HepG2 (cell line): ENCODE results near the gene LRRC51. TPM values are rescaled to one million over a fixed set of nuclear protein-coding genes. Genes with fewer than 3 reads are reported as not detected.

Experiments
- AKAP8 ChIP-seq: sonication (generic); formaldehyde crosslinking; IDR thresholded peaks from 2 replicates; pipeline ENCODE4 v1.5.1; 2020; ENCODE audit warnings: mild to moderate bottlenecking, missing genetic modification reagents
- ATRX ChIP-seq: sonication (generic); formaldehyde crosslinking; IDR thresholded peaks from 2 replicates; pipeline ENCODE4 v1.4.0; 2020; ENCODE audit warnings: missing genetic modification reagents, borderline replicate concordance
- CBX5 ChIP-seq: sonication (generic); formaldehyde crosslinking; IDR thresholded peaks from 2 replicates; pipeline ENCODE4 v1.4.0; 2020; ENCODE audit warnings: missing genetic modification reagents, borderline replicate concordance
- FOSL2 ChIP-seq: sonication (generic); formaldehyde crosslinking; IDR thresholded peaks from 2 replicates; pipeline ENCODE4 v1.4.0; 2020; ENCODE audit warnings: missing genetic modification reagents
- FOXK2 ChIP-seq: fragments of 450-650 bp; IDR thresholded peaks from 2 replicates; pipeline ENCODE4 v1.6.1; 2016
- FOXP4 ChIP-seq: sonication (generic); formaldehyde crosslinking; IDR thresholded peaks from 2 replicates; pipeline ENCODE4 v1.4.0; 2020; ENCODE audit warnings: missing genetic modification reagents
- MAZ ChIP-seq, 2 experiments: sonication (generic) in 1 of 2; formaldehyde crosslinking in 1 of 2; IDR thresholded peaks; 2 replicates each; pipeline versions ENCODE4 v1.5.0 to v1.6.1; 2012 to 2020; ENCODE audit warnings: low read depth in 2 of 2, mild to moderate bottlenecking in 2 of 2, borderline replicate concordance in 1 of 2, improper control_type of control experiment in 1 of 2, low read length in 1 of 2, missing genetic modification reagents in 1 of 2, moderate library complexity in 1 of 2
- MIER3 ChIP-seq: IDR thresholded peaks from 2 replicates; pipeline ENCODE4 v1.6.1; 2016; ENCODE audit warnings: missing compliant biosample characterization, borderline replicate concordance
- MTF2 ChIP-seq: sonication (generic); formaldehyde crosslinking; IDR thresholded peaks from 2 replicates; pipeline ENCODE4 v1.5.0; 2020; ENCODE audit warnings: missing genetic modification reagents, borderline replicate concordance
- NFYC ChIP-seq: IDR thresholded peaks from 2 replicates; pipeline ENCODE4 v1.6.1; 2016; ENCODE audit warnings: missing genetic modification reagents, missing compliant biosample characterization
- PAX8 ChIP-seq: sonication (generic); formaldehyde crosslinking; IDR thresholded peaks from 2 replicates; pipeline ENCODE4 v1.8.0; 2022; ENCODE audit warnings: mild to moderate bottlenecking, missing genetic modification reagents, borderline replicate concordance
- PLRG1 ChIP-seq: fragments of 450-650 bp; conservative IDR thresholded peaks from 2 replicates; pipeline ENCODE4 v1.6.1; 2016
- REL ChIP-seq: sonication (generic); formaldehyde crosslinking; conservative IDR thresholded peaks from 2 replicates; pipeline ENCODE4 v1.8.0; 2022; ENCODE audit warnings: mild to moderate bottlenecking, missing genetic modification reagents, moderate library complexity
- SAFB2 ChIP-seq: sonication (generic); formaldehyde crosslinking; IDR thresholded peaks from 2 replicates; pipeline ENCODE4 v1.5.1; 2020; ENCODE audit warnings: missing genetic modification reagents, low read depth, mild to moderate bottlenecking, borderline replicate concordance
- TBX2 ChIP-seq: sonication (generic); formaldehyde crosslinking; IDR thresholded peaks from 2 replicates; pipeline ENCODE4 v1.5.0; 2020; ENCODE audit warnings: missing genetic modification reagents, mild to moderate bottlenecking, borderline replicate concordance
- ZBTB21 ChIP-seq: sonication (generic); formaldehyde crosslinking; IDR thresholded peaks from 2 replicates; pipeline ENCODE4 v1.4.0; 2020; ENCODE audit warnings: missing genetic modification reagents
- ZBTB3 ChIP-seq: sonication (generic); formaldehyde crosslinking; IDR thresholded peaks from 2 replicates; pipeline ENCODE4 v1.4.0; 2020; ENCODE audit warnings: low read depth, mild to moderate bottlenecking, moderate library complexity, missing genetic modification reagents, borderline replicate concordance
- ZBTB7A ChIP-seq: sonication (generic); formaldehyde crosslinking; IDR thresholded peaks from 2 replicates; pipeline ENCODE4 v1.8.0; 2022; ENCODE audit warnings: mild to moderate bottlenecking, missing genetic modification reagents
- ZEB1 ChIP-seq: IDR thresholded peaks from 2 replicates; pipeline ENCODE4 v1.6.1; 2012; ENCODE audit warnings: mild to moderate bottlenecking, low read depth, inconsistent platforms; ENCODE audit not compliant: insufficient replicate concordance
- ZFYVE20 ChIP-seq: sonication (generic); formaldehyde crosslinking; IDR thresholded peaks from 2 replicates; pipeline ENCODE4 v1.8.0; 2023; ENCODE audit warnings: low read depth, mild to moderate bottlenecking, moderate library complexity, missing genetic modification reagents, borderline replicate concordance
- ZNF12 ChIP-seq: sonication (generic); formaldehyde crosslinking; IDR thresholded peaks from 2 replicates; pipeline ENCODE4 v1.5.0; 2020; ENCODE audit warnings: missing genetic modification reagents
- ZNF207 ChIP-seq: fragments of 450-650 bp; IDR thresholded peaks from 2 replicates; pipeline ENCODE4 v1.6.1; 2016; ENCODE audit warnings: antibody characterized with exemption, borderline replicate concordance
- ZNF326 ChIP-seq: sonication (generic); formaldehyde crosslinking; IDR thresholded peaks from 2 replicates; pipeline ENCODE4 v1.4.0; 2020; ENCODE audit warnings: missing genetic modification reagents, borderline replicate concordance
- ZNF430 ChIP-seq: sonication (generic); formaldehyde crosslinking; IDR thresholded peaks from 2 replicates; pipeline ENCODE4 v1.9.0; 2021; ENCODE audit warnings: mild to moderate bottlenecking, missing genetic modification reagents
- ZNF672 ChIP-seq: sonication (generic); formaldehyde crosslinking; IDR thresholded peaks from 2 replicates; pipeline ENCODE4 v1.8.1; 2022; ENCODE audit warnings: missing genetic modification reagents
- ZNF780A ChIP-seq: sonication (generic); formaldehyde crosslinking; IDR thresholded peaks from 2 replicates; pipeline ENCODE4 v1.8.0; 2022; ENCODE audit warnings: mild to moderate bottlenecking, missing genetic modification reagents, moderate library complexity
- ZNF790 ChIP-seq: sonication (generic); formaldehyde crosslinking; IDR thresholded peaks from 2 replicates; pipeline ENCODE4 v1.8.0; 2022; ENCODE audit warnings: missing genetic modification reagents, mild to moderate bottlenecking, borderline replicate concordance
- polyA plus RNA-seq, 8 experiments: library from polyadenylated mRNA; depleted of rRNA in 3 of 8; stranded (reverse) in 7 of 8; unstranded in 1 of 8; fragments of >200 nt; fragmentation: Illumina TruSeq in 4 of 8; extraction: Trizol in 4 of 8; gene quantifications; 2 replicates each; pipeline versions ENCODE4 v1.2.1 to v1.2.3, GENCODE V29; 2011 to 2016; ENCODE audit warnings: low read depth in 4 of 8, missing spikeins in 1 of 8, mixed read lengths in 1 of 8; ENCODE audit not compliant: insufficient read depth in 1 of 8
- total RNA-seq, 5 experiments: library from RNA; depleted of rRNA; stranded (reverse); fragments of >200 nt; fragmentation: Illumina TruSeq; extraction: Trizol; gene quantifications; 2 replicates each; pipeline ENCODE4 v1.2.3, GENCODE V29; 2016; ENCODE audit warnings: low read depth in 1 of 5
- TF ChIP-seq, protein P1 (sequence below): sonication (generic); formaldehyde crosslinking; IDR thresholded peaks from 2 replicates; pipeline ENCODE4 v1.9.0; 2021; ENCODE audit warnings: missing genetic modification reagents, mild to moderate bottlenecking, borderline replicate concordance

The LRRC51 gene
- total and polyA plus RNA-seq, 2 of the 13 experiments (the other 11 are each of a cell fraction or from before 2014, with no cell fraction given) = 5.3 to 6.0 TPM

- TF ChIP-seq PAX8 (no peak), AKAP8 (0 out of 2 replicates have a peak, but pooled peaks have one; percentile 34), FOSL2 (CRISPR knock-in tag) (no peak), MIER3 (CRISPR knock-in tag) (peak; percentile 17; the same call in 1 of the 2 replicates), FOXP4 (CRISPR knock-in tag) (no peak), ZNF207 (no peak), ATRX (CRISPR knock-in tag) (no peak), ZNF430 (CRISPR knock-in tag) (no peak), ZNF780A (CRISPR knock-in tag) (no peak), ZBTB7A (CRISPR knock-in tag) (no peak), ZNF672 (CRISPR knock-in tag) (no peak), ZFYVE20 (CRISPR knock-in tag) (no peak; the same call in 1 of the 2 replicates), ZBTB3 (CRISPR knock-in tag) (no peak), ZNF790 (CRISPR knock-in tag) (no peak), REL (no peak), MAZ (IDR thresholded peaks at IDR 0.05; ENCODE audit: borderline replicate concordance, low read depth, low read length) (no peak), MAZ (CRISPR knock-in tag; IDR thresholded peaks at IDR 0.05; ENCODE audit: low read depth) (no peak), NFYC (CRISPR knock-in tag) (no peak), ZBTB21 (no peak), SAFB2 (CRISPR knock-in tag) (no peak), TBX2 (CRISPR knock-in tag) (no peak), ZNF326 (CRISPR knock-in tag) (no peak), ZEB1 (no peak), ZNF12 (no peak), PLRG1 (no peak), CBX5 (CRISPR knock-in tag) (no peak), MTF2 (CRISPR knock-in tag) (0 out of 2 replicates have a peak, but pooled peaks have one; percentile 52), FOXK2 (no peak)
- TF ChIP-seq, protein P1, sequence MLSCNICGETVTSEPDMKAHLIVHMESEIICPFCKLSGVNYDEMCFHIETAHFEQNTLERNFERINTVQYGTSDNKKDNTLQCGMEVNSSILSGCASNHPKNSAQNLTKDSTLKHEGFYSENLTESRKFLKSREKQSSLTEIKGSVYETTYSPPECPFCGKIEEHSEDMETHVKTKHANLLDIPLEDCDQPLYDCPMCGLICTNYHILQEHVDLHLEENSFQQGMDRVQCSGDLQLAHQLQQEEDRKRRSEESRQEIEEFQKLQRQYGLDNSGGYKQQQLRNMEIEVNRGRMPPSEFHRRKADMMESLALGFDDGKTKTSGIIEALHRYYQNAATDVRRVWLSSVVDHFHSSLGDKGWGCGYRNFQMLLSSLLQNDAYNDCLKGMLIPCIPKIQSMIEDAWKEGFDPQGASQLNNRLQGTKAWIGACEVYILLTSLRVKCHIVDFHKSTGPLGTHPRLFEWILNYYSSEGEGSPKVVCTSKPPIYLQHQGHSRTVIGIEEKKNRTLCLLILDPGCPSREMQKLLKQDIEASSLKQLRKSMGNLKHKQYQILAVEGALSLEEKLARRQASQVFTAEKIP = no peak
Measured at GRCh38 chr11:72041364-72042063, 39.1 kb upstream of the LRRC51 start (continued).
